Body of pancreas (tissue), 4 donors: ENCODE measurements around the gene RTF1.

Experiments used
- CTCF ChIP-seq, 7 experiments: fragments of 450-650 bp in 4 of 7; fragments of 200-600 bp in 3 of 7; sonication (generic) in 3 of 7; IDR thresholded peaks; one replicate each; pipeline ENCODE4 v1.5.1; 2016 to 2019; ENCODE audit warnings: antibody characterized with exemption in 7 of 7
- POLR2A ChIP-seq, 3 donors: fragments of 450-650 bp; IDR thresholded peaks; one replicate each; pipeline ENCODE4 v1.6.1; 2016; ENCODE audit warnings: antibody characterized with exemption in 3 of 3, mild to moderate bottlenecking in 2 of 3

DNA sequence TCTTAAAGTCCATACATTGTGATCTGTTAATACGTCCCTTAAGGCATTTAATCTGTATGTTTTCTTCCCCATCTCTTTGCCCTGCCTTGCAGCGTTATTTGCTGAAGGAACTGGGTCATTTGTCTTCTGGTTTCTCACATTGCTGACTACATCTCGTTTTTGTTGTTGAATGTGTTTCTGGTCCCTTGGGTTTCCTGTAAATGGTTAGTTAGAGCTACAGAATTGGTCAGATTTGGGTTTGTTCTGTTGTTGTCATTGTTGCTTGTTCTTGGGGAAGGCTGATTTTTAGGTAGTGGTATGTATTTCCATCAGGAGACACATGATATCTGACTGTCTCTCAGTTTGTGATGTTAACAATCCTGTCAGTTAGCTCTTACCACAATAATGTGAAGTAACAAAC, 49.8 kb downstream of the RTF1 start:
- TF ChIP-seq CTCF (IDR thresholded peaks at IDR 0.05) (no peak), POLR2A (IDR thresholded peaks at IDR 0.05) (no peak)
